Lower leg skin (tissue), 4 donors: ENCODE results near the gene TMEM94. TPM values are rescaled to one million over a fixed set of nuclear protein-coding genes. Genes with fewer than 3 reads are reported as not detected.

Experiments
- DNase-seq, 2 donors: peaks; one replicate each; pipeline ENCODE4 v3.0.0-alpha.2; 2019; ENCODE audit warnings: low spot score in 2 of 2
- H3K4me3 ChIP-seq: fragments of 200-600 bp; sonication (generic); 2 replicates; pipeline ENCODE4 v1.5.1; 2017; ENCODE audit warnings: mild to moderate bottlenecking, low read depth; ENCODE audit not compliant: poor library complexity, severe bottlenecking
- CTCF ChIP-seq, 3 donors: fragments of 450-650 bp; IDR thresholded peaks; one replicate each; pipeline ENCODE4 v1.5.1; 2016; ENCODE audit warnings: antibody characterized with exemption in 3 of 3, mild to moderate bottlenecking in 3 of 3, moderate library complexity in 2 of 3
- POLR2A ChIP-seq, 2 donors: fragments of 450-650 bp; IDR thresholded peaks; one replicate each; pipeline ENCODE4 v1.6.1; 2016 to 2017; ENCODE audit warnings: antibody characterized with exemption in 2 of 2, mild to moderate bottlenecking in 1 of 2, moderate library complexity in 1 of 2
- WGBS, 2 donors: methylation state at CpG; one replicate each; pipeline ENCODE4 v1.1.5; 2018; 5-methylcytosine and 5-hydroxymethylcytosine counted together
- intact Hi-C: fragments of 100-400 bp; cut with DNase I; formaldehyde crosslinking; loops from one replicate; pipeline ENCODE4 v1.15.0; 2023; ENCODE audit warnings: low total_unique reads
- total RNA-seq, 4 donors: library from RNA; depleted of rRNA; stranded (reverse); fragments of >200 nt; gene quantifications; one replicate each; pipeline ENCODE4 v1.1.0, GENCODE V29; 2016

The TMEM94 gene
- total RNA-seq, 4 donors from 2014 or later: 39.3 to 103 (median 79.0) TPM

- intact Hi-C loops: no loop called here
Measured at GRCh38 chr17:75494326-75494877, 38.0 kb downstream of the TMEM94 start.

GRCh38 chr17:75496005-75496404 lies 39.6 kb downstream of the TMEM94 start:
- TF ChIP-seq CTCF (IDR thresholded peaks at IDR 0.05) (no peak), POLR2A (IDR thresholded peaks at IDR 0.05) (no peak)
- WGBS, 2 donors: 87 to 93% methylated on average over 7 to 11 of the region's 11 CpGs
- no peak for DNase-seq

More at GRCh38 chr17:75494326-75494877, 38.0 kb downstream of the TMEM94 start:
- no peak for TF ChIP-seq CTCF (IDR thresholded peaks at IDR 0.05)
- TF ChIP-seq POLR2A (IDR thresholded peaks at IDR 0.05): no peak
- WGBS, 2 donors: 81 to 83% methylated on average over 12 to 14 of the region's 14 CpGs
- no peak for DNase-seq
- no peak overlapping the region for H3K4me3 ChIP-seq

GRCh38 chr17:75498039-75498725 lies 41.7 kb downstream of the TMEM94 start:
- no peak overlapping the region for H3K4me3 ChIP-seq
- WGBS, 2 donors: 71 to 79% methylated on average over 21 of the region's 21 CpGs
- intact Hi-C loops: no loop called here
- no peak for DNase-seq
- TF ChIP-seq POLR2A (IDR thresholded peaks at IDR 0.05) (no peak), CTCF (IDR thresholded peaks at IDR 0.05) (no peak)

More at GRCh38 chr17:75496005-75496404, 39.6 kb downstream of the TMEM94 start:
- no peak overlapping the region for H3K4me3 ChIP-seq
- intact Hi-C loops: no loop called here

- TF ChIP-seq CTCF (IDR thresholded peaks at IDR 0.05) (no peak), POLR2A (IDR thresholded peaks at IDR 0.05) (no peak)
- WGBS, 2 donors: 63 to 64% methylated on average over 13 to 16 of the region's 16 CpGs
- no peak for DNase-seq
- no peak overlapping the region for H3K4me3 ChIP-seq
- intact Hi-C loops: no loop called here
Measured at GRCh38 chr17:75498726-75499213, 42.3 kb downstream of the TMEM94 start.

GRCh38 chr17:75499313-75500022 lies 43.0 kb downstream of the TMEM94 start:
- intact Hi-C loops: no loop called here
- WGBS, 2 donors: 57 to 64% methylated on average over 12 to 16 of the region's 16 CpGs
- TF ChIP-seq CTCF (IDR thresholded peaks at IDR 0.05): no peak
- TF ChIP-seq POLR2A (IDR thresholded peaks at IDR 0.05): no peak
- H3K4me3 ChIP-seq: no peak overlapping the region
- DNase-seq: no peak
